GM18498 (cell line): ENCODE data around the gene TBL1X.
"Not testable (repeated sequence)": the region's sequence is repeated elsewhere in the genome, so short reads cannot be mapped to it uniquely, and the experiment has no call there.

ENCODE experiments used
- ATAC-seq: cut with Tn5 transposase; IDR thresholded peaks from one replicate; pipeline ENCODE4 v1.9.1; 2021; ENCODE audit warnings: mild to moderate bottlenecking, moderate library complexity; ENCODE audit not compliant: unreplicated experiment

TBL1X gene

GRCh38 chrX:9464435-9465371 is at the start of gene TBL1X:
TSS of gene TBL1X (plus strand) at chrX:9465058. CDS start at chrX:9653587, 188,529 bp downstream.
- ATAC-seq = peak; percentile 57

DNA sequence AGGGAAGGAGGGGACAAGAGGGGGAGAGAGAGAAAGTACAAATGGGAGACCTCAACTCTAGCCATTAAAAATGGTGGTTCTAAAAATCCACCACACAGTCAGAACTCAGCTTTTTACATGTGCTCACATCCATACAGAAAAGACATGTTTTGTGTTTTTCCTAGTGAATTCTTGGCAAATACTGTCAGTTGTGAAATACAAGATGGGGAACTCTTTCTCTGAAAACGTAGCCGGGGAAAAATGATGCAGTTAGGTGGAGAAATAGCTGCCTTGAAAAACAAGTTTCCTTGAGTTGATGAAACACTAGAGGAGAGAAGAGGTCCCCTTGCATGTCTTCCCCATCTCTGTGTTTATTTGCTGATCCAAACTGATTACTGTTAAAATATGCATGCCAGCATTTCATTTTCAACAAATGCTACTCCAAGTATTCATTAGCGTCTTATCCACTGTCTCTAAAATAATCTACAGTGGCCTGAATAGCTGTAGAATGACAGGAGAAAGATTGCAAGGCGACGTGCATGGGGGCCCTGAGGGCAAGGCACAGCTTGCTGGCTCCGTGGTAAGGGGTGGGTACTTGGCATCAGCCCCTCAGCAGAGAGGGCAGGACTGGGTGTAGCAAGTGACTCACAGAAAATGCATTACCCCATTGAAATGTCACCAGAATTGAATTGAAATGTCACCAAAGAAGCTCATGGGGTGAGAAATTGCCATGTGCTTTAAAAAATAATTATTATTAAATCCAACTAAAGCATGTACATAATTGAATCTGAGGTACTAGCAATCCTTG is 48.1 kb upstream of the TBL1X start:
- ATAC-seq = no peak

DNA sequence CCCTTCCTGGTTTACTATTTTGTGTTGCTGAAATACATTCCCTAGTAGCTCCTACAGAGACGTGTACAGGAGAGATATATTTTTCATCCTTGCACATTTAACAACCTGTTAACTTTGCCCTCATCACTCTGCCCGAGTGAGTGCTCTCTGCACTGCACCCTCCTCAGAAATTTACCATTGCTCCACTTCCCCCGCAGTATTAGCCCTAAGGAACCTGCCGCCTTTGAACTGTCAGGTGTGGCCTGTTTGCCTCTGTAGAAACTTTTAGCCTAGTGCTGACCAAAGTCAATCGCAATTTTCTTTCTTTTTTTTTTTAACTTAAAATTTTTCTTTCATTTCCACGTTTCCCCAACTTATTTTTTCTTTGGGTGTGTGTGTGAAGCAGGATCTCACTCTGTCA is 46.6 kb upstream of the TBL1X start:
- no peak for ATAC-seq

DNA sequence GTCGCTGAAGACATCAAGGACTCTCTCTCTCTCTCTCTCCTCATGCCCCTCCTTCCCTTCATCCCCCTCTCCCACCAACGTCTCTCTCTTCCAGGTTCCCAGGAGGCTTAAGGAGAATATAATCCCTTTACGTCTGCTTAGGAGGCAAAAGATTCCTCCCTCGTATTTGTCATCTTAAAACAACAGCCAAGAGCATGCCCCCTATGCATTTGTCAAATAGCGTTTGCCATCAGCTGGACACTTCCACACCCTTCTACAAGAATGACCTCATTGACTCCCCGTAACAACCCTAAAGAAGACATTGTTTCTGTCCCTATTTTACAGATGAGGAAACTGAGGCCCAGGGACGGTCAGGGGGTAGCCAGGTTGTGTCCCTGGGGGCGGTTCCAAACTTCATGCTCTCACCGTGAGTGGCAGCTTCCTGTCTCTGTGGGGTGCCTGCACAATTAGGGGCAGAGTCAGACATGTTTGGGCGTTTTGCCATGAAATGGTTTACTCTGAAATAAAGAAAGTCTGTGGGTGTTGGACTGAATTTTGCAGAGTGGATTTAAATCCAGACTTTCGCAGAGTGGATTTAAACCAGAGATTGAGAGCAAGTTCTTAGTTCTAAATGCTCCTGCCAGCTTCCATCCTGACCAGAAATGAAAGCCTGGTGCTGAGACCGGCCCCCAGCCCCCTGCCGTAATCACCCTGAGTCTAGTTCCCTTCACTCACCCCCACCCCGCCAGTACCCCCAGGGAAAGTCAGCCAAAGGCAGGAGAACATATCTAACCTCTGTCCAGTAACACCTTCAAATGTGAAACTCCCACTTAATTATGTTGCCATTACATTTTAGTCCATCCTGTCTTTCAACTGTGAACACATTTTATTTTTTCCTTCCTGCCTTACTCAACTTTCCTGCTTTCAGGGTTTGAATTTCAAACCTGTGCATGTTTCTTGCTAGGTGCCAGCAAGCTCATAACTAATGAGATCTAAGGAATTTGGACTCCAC is 44.3 kb upstream of the TBL1X start:
- ATAC-seq = no peak

GRCh38 chrX:9429767-9430166 is 35.1 kb upstream of the TBL1X start:
- ATAC-seq = no peak

DNA sequence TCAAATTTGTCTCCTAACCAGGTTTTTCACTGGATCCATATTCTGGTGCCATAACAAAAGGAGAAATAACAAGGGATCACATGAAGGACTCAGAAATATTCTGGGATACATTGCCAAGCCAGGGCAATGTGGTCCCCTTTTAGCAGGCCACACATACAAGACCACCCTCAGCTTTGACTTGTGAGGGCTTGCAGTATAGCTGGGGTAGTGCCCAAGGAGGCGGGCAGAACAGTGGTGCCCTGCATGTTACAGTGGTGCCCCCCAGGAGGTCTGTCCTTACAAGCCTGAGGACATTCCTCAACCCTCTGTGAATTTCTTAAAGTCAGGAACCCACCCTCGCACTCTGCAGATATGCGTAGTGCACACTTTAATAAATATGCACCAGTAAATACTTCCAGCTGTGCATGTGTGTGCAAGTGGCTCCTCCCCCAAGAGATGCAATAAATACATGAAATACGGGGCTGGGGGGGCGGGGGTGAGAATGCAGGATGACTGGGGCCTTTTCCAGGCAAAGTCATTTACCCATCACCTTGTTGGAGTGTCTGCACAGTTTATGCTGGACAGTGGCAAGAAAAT is 34.4 kb upstream of the TBL1X start:
- ATAC-seq = no peak

GRCh38 chrX:9431281-9431680 is 33.6 kb upstream of the TBL1X start:
- ATAC-seq = no peak

- no peak for ATAC-seq
These were observed 31.3 kb upstream of the TBL1X start for GRCh38 chrX:9433596-9433995.

- ATAC-seq = no peak
These were observed 30.8 kb upstream of the TBL1X start for GRCh38 chrX:9434051-9434550.

DNA sequence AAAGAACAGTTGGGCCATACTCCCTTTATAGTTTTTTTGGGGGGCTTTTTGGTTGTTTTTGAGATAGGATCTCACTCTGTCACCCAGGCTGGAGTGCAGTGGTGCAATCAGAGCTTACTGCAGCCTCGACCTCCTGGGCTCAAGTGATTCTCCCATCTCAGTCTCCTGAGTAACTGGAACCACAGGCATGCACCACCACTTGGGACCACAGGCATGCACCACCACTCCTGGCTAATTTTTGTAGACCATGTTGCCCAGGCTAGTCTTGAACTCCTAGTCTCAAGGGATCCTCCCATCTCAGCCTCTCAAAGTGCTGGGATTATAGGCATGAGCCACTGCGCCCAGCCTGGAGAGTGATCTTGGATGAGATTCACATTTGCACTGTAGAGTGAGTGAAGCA is 29.8 kb upstream of the TBL1X start:
- ATAC-seq = not testable (repeated sequence)

DNA sequence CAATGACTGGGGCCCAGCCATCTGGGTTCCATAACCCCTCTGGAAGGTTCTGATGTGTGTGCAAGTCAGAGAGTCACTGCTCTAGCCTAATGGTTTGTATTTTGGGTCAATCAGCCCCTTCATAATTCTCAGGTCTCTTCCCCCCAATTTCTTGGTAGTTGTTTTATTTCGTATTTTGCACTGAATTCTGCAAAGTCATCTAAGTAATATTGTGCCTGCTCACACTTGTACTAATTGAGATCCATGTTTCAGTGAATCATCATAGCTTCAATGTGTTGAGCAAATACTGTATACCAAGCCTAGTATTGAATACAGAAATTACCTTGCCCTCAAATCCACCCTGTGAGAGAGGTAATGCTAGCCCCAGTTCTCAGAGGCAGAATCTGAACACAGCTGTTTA is 28.0 kb upstream of the TBL1X start:
- no peak for ATAC-seq

DNA sequence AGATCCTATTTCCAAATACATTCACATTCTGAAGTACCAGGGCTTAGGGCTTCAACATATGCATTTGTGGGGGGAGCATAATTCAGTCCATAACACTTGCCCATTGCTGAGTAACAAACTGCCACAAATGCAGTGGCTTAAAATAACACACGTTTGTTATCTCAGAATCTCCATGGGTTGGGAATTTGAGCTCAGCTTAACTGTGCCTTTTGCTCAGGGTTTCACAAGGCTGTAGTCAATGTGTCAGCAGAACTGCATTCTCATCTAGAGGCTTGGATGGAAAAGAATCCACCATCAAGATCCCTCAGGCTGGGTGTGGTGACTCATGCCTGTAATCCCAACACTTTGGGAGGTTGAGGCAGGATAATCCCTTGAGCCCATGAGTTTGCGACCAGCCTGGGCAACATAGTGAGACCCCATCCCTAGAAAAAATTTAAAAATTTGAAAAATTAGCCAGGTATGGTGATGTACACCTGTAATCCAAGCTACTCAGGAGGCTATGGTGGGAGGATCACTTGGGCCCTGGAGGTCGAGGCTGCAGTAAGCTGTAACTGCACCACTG is 25.8 kb upstream of the TBL1X start:
- ATAC-seq = no peak

- no peak for ATAC-seq
These were observed 24.6 kb upstream of the TBL1X start for GRCh38 chrX:9440116-9440844.

DNA sequence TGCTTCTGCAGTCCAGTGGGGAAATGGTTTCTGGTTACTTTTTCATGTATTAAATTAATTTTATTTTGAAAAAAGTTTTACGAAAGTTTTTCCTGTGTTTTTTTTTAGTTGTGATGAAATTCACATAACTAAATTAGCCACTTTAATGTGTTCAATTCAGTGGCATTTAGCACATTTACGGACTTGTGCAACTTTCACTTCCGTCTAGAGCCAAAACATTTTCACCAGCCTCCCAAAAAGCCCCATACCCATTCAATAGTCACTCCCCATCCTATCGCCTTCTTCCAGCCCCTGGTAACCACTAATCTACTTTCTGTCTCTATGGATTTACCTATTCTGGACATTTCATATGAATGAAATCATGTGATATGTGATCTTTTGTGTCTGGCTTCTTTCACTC is 22.8 kb upstream of the TBL1X start:
- ATAC-seq = no peak

DNA sequence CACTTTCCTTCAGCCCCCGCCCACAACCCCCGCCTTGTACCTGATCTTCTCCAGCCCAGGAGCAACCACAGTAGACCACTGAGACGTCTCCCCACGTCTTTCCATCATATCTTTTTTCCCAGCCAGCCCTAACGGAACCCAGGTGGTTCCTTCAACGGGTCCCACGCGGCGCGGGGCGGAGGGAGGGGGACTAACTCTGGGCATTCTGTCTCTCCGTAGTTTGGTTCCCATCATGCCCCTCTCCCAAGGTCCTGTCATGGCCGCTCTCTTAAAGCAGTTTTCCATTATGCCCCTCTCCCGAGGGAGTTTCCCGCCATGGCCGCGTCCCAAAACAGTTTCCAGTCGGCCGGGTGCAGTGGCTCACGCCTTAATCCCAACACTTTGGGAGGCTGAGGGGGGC is 21.5 kb upstream of the TBL1X start:
- ATAC-seq = no peak

GRCh38 chrX:9447906-9448305 is 17.0 kb upstream of the TBL1X start:
- ATAC-seq = no peak

GRCh38 chrX:9456250-9457074 is 8.4 kb upstream of the TBL1X start:
- no peak for ATAC-seq

DNA sequence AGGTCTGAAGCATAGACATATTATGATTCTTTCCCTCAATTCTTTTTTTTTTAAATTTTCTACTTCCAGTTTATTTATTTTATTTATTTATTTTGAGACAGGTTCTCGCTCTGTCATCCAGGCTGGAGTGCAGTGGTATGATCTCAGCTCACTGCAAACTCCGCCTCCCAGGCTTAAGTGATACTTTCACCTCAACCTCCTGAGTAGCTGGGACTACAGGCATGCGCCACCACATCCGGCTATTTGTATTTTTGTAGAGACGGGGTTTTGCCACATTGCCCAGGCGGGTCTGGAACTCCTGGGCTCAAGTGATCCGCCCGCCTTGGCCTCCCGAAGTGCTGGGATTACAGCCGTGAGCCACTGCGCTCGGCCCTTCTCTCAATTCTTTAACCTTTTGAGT is 6.8 kb upstream of the TBL1X start:
- ATAC-seq = not testable (repeated sequence)
